Esophagus muscularis mucosa (tissue), 4 donors: ENCODE data around the gene GNAI1. TPM values are rescaled to one million over a fixed set of nuclear protein-coding genes. Genes with fewer than 3 reads are reported as not detected.
A peak's percentile ranks its signal among the peaks of the same experiment; 100 is the strongest.

Experiments
- DNase-seq: peaks from one replicate; pipeline ENCODE4 v3.0.0-alpha.2; 2017; ENCODE audit errors: extremely low spot score
- H3K27ac ChIP-seq, 4 donors: fragments of 200-600 bp; sonication (generic); replicated peaks in 1 of 4; 1 replicate in 3 of 4; 2 replicates in 1 of 4; pipeline ENCODE4 v1.5.1; 2016 to 2019; ENCODE audit warnings: mild to moderate bottlenecking in 1 of 4
- H3K27me3 ChIP-seq, 4 donors: fragments of 200-600 bp; sonication (generic); one replicate each; pipeline versions ENCODE4 v1.5.1 to v1.6.0; 2016 to 2019
- H3K36me3 ChIP-seq, 4 donors: fragments of 200-600 bp; sonication (generic); one replicate each; pipeline ENCODE4 v1.5.1; 2016 to 2019
- H3K4me1 ChIP-seq, 4 donors: fragments of 200-600 bp; sonication (generic); one replicate each; pipeline ENCODE4 v1.5.1; 2016 to 2019
- H3K4me3 ChIP-seq, 4 donors: fragments of 200-600 bp; sonication (generic); 1 replicate in 2 of 4; 2 replicates in 2 of 4; pipeline ENCODE4 v1.5.1; 2016 to 2019; ENCODE audit warnings: mild to moderate bottlenecking in 4 of 4, moderate library complexity in 1 of 4
- H3K9me3 ChIP-seq, 4 donors: fragments of 200-600 bp; sonication (generic); 1 replicate in 3 of 4; 2 replicates in 1 of 4; pipeline ENCODE4 v1.5.1; 2016 to 2019
- CTCF ChIP-seq, 3 experiments: fragments of 200-600 bp in 2 of 3; fragments of 450-650 bp in 1 of 3; sonication (generic) in 2 of 3; IDR thresholded peaks; one replicate each; pipeline ENCODE4 v1.5.1; 2017 to 2019; ENCODE audit warnings: antibody characterized with exemption in 3 of 3, mild to moderate bottlenecking in 2 of 3, moderate library complexity in 1 of 3
- EP300 ChIP-seq: sonication (generic); formaldehyde crosslinking; IDR thresholded peaks from one replicate; pipeline ENCODE4 v1.6.1; 2017; ENCODE audit warnings: antibody characterized with exemption
- POLR2A ChIP-seq: fragments of 450-650 bp; IDR thresholded peaks from one replicate; pipeline ENCODE4 v1.6.1; 2017; ENCODE audit warnings: antibody characterized with exemption, moderate library complexity, mild to moderate bottlenecking, low read depth
- POLR2AphosphoS5 ChIP-seq, 2 donors: sonication (generic); formaldehyde crosslinking; IDR thresholded peaks; one replicate each; pipeline ENCODE4 v1.6.1; 2017; ENCODE audit warnings: antibody characterized with exemption in 2 of 2
- WGBS: methylation state at CpG from one replicate; pipeline ENCODE4 v1.1.5; 2018; 5-methylcytosine and 5-hydroxymethylcytosine counted together
- intact Hi-C: fragments of 100-400 bp; cut with DNase I; formaldehyde crosslinking; loops from one replicate; pipeline ENCODE4 v1.15.1; 2023
- total RNA-seq, 4 donors: library from RNA; depleted of rRNA; stranded (reverse); fragments of >200 nt; gene quantifications; one replicate each; pipeline versions ENCODE4 v1.1.0 to v1.2.1, GENCODE V29; 2016

The GNAI1 gene
- total RNA-seq, 4 donors from 2014 or later, result 61.0 to 141 (median 75.5) TPM

GRCh38 chr7:80145780-80146422 lies 11.3 kb downstream of the GNAI1 start:
- peaks cover 14 to 90% (median 69%) of the 10 kb centered on the region in 4 donors for H3K4me1 ChIP-seq
- H3K4me3 ChIP-seq, result peak overlapping the region in 2 of 4 donors; percentile 0 to 3
- intact Hi-C loops, result no loop called here
- no peaks in the 10 kb centered on the region for H3K27me3 ChIP-seq
- peak overlapping the region; percentile 6 to 60 (median 30) for H3K27ac ChIP-seq
- no peaks in the 10 kb centered on the region for H3K9me3 ChIP-seq
- WGBS, result 28% methylated on average over 3 of the region's 3 CpGs
- no peak for DNase-seq
- TF ChIP-seq CTCF (IDR thresholded peaks at IDR 0.05) (no peak), EP300 (no peak), POLR2A (no peak), POLR2AphosphoS5 (IDR thresholded peaks at IDR 0.05) (no peak)
- H3K36me3 ChIP-seq, result no peaks in the 10 kb centered on the region

GRCh38 chr7:80146545-80147182 lies 12.0 kb downstream of the GNAI1 start:
- DNase-seq, result no peak
- no peak overlapping the region for H3K4me3 ChIP-seq
- peaks cover 14 to 92% (median 73%) of the 10 kb centered on the region in 4 donors for H3K4me1 ChIP-seq
- no peaks in the 10 kb centered on the region for H3K9me3 ChIP-seq
- peak overlapping the region in 1 of 4 donors; percentile 60 for H3K27ac ChIP-seq
- 80% methylated on average over 4 of the region's 4 CpGs for WGBS
- TF ChIP-seq POLR2A (no peak), EP300 (no peak), POLR2AphosphoS5 (IDR thresholded peaks at IDR 0.05) (no peak), CTCF (IDR thresholded peaks at IDR 0.05) (no peak)
- H3K36me3 ChIP-seq, result no peaks in the 10 kb centered on the region
- intact Hi-C loops, result no loop called here
- no peaks in the 10 kb centered on the region for H3K27me3 ChIP-seq

- H3K36me3 ChIP-seq, result no peaks in the 10 kb centered on the region
- WGBS, result 54% methylated on average over 3 of the region's 3 CpGs
- no peak for DNase-seq
- no peak overlapping the region for H3K4me3 ChIP-seq
- H3K27ac ChIP-seq, result peak overlapping the region in 3 of 4 donors; percentile 6 to 60 (median 20)
- H3K4me1 ChIP-seq, result peaks cover 14 to 88% (median 77%) of the 10 kb centered on the region in 4 donors
- H3K27me3 ChIP-seq, result no peaks in the 10 kb centered on the region
- no peaks in the 10 kb centered on the region for H3K9me3 ChIP-seq
- intact Hi-C loops, result no loop called here
- TF ChIP-seq POLR2A, result no peak
- peak in 1 of 2 donors; percentile 36 for TF ChIP-seq POLR2AphosphoS5 (IDR thresholded peaks at IDR 0.05)
Measured at GRCh38 chr7:80147543-80148391, 13.1 kb downstream of the GNAI1 start.

- H3K4me1 ChIP-seq, result peaks cover 18 to 83% (median 74%) of the 10 kb centered on the region in 4 donors
- 76% methylated on average over 5 of the region's 5 CpGs for WGBS
Measured at GRCh38 chr7:80150611-80151273, 16.1 kb downstream of the GNAI1 start.

More at GRCh38 chr7:80150611-80151273, 16.1 kb downstream of the GNAI1 start:
- H3K9me3 ChIP-seq, result no peaks in the 10 kb centered on the region
- H3K4me3 ChIP-seq, result no peak overlapping the region
- H3K36me3 ChIP-seq, result no peaks in the 10 kb centered on the region
- H3K27ac ChIP-seq, result no peak overlapping the region
- no peak for DNase-seq
- intact Hi-C loops, result no loop called here
- TF ChIP-seq EP300 (no peak), POLR2A (no peak), POLR2AphosphoS5 (IDR thresholded peaks at IDR 0.05) (no peak), CTCF (IDR thresholded peaks at IDR 0.05) (no peak)
- no peaks in the 10 kb centered on the region for H3K27me3 ChIP-seq
